NCI-H524 treated with DMSO at 0.1 percent for 48 hours (cell line): ENCODE measurements around the gene HSPA9.
"Not testable (repeated sequence)": the region's sequence is repeated elsewhere in the genome, so short reads cannot be mapped to it uniquely, and the experiment has no call there.

ENCODE experiments used
- DNase-seq: peaks from one replicate; lab custom pipeline; 2025; lab: John Stamatoyannopoulos, UW

The HSPA9 gene

DNA sequence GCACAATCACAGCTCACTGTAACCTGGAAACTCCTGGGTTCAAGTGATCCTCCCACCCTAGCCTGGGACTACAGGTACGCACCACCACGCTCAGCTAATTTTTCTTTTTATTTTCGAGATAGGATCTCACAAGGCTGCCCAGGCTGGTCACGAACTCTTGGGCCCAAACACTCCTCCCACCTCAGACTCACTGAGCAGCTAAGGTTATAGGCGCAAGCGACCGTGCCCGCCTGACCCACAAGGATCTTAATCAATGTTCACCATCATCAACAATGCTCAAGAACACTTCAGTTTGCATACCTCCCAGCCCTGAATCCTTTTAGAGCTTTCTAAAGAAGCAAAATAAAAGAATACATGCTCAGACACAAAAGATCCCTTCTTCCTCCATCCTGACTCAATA, 45.4 kb downstream of the HSPA9 start:
- DNase-seq: no peak

DNA sequence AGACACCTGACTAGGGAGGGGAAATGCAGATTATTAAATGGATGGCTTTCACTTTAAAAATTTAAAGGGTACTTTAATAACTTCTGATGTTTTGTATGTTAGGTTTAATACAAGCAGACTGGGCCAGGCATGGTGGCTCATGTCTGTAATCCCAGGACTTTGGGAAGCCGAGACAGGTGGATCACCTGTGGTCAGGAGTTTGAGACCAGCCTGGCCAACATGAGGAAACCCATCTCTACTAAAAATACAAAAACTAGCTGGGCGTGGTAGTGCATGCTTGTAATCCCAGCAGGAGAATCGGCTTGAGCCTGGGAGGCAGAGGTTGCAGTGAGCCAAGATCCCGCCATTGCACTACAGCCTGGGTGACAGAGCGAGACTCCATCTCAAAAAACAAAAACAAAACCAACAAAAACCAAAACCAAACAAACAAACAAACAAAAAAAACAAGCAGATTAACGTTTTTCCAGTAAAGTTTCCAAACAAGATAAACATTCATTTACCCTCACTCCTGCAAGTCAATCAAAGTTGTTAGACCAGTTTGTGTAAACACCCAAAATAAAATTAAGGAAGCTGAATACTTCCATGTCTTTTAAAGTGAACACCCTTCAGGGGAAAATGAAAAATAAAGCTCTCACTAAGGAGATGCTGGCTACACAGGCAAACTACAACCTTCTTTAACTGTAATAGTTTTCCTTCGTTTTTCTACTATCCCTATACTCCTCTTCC, 46.3 kb downstream of the HSPA9 start:
- DNase-seq: no peak

DNA sequence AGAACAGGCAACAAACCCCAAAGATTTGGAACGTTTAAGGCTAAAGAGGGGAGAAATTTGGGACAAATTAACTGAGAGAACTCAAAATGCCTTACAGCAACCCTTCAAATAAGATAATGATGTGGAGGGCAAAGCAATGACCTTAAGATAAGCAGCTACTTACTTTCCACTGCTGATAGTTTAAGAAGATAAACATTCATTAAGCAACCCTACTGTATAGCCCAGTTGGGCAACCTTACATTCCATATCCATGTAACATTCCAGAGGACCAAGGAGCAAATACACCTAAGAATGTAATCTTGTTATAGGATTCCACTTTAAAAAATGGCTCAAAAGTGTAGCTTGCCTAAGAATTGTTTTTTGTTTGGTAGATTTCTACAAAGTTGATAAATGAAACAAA, 47.0 kb downstream of the HSPA9 start:
- DNase-seq: no peak

DNA sequence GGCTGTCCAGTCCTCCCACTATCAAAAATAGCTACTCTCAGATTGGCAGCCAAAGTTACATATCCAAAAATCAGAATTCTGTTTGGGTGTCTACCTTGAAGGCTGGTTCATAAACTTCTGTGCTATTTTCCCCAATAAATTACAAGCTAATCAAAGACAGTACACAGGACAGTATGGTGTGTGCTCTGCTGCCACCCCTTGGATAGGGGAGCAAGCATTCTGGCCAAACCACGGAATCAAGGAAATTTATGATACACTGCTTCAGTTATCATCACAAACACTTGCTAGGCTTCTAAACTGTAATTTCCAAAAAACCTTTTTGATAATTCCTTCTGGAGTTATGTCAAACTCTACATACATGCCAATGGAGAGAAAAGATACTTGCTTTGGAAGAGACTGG, 48.0 kb downstream of the HSPA9 start:
- no peak for DNase-seq

DNA sequence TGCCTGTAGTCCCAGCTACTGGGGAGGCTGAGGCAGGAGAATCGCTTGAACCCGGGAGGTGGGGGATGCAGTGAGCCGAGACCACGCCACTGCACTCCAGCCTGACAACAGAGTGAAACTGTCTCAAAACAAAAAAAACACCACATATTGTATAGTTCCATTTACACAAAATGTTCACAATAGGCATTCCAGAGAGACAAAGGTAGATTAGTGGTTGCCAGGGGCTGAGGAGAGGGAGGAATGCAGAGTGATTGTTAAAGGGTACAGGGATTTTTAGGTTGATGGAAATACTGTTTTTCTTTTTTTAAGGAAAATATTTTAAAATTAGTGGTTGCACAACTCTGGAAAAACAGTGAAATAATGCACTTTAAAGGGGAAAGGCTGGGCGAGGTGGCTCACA, 51.8 kb downstream of the HSPA9 start:
- DNase-seq: no peak

DNA sequence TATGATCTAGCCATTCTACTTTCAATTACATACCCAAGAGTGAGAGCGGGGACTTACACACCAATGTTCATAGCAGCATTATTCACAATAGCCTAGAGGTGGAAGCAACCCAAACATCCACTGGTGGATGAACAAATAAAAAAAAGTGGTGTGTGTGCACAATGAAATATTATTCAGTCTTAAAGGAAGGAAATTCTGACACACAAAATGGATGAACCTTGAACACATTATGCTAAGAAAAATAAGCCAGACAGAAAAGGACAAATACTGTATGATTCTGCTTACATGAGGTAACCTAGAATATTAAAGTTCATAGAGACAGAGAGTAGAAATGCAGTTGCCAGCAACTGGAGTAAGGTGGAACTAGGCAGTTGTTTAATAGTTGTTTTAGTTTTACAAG, 54.2 kb downstream of the HSPA9 start:
- no peak for DNase-seq

DNA sequence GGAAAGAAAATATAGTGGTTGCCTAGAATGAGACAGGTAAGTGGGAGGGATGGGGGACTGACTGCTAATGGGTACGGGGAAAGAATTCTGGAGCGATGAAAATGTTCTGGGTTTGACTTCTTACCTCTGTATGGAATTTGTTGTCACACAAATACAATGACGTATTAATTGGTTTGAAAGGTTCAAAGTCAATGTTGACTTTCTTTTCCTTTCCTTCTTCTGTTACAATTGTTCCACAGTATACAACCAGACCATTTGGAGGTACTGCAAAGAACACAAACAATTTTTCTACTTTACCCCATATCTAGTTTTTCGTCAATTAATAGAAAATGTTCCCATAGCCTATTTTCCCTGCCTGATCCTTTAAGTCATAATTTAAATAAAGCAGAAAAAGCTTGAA, 57.8 kb downstream of the HSPA9 start:
- no peak for DNase-seq

DNA sequence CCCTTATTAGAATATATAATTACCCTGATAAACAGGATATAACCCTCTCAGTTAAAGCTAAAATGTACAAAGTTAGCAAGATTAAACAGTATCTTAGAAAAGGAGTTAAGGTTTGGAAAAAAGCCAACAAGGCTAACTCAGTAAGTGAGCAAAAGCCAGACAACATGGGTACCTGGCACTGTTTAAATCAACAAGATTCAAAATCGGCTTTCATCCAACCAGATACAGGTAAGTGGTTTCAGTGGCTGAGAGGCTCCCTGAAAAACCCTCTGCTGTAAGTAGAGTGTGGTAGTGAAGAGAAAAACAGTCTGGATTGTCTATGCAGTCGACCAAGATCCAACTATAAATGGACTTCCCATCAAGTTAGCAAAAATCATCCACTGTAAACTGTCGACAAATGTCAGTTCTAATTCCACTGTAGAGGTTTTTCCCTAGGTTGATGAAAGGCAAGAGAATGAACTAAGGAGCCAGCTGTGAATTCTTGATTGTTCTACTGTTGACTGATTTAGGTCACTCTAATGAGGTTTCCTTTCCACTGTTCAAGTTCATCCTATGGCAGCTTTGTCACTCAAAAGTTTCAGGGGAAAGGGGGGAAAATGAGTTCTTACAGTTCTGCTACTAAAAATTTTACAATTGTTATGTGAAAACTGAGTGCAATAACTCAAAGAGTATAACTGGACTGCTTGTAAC, 59.5 kb downstream of the HSPA9 start:
- DNase-seq: no peak

DNA sequence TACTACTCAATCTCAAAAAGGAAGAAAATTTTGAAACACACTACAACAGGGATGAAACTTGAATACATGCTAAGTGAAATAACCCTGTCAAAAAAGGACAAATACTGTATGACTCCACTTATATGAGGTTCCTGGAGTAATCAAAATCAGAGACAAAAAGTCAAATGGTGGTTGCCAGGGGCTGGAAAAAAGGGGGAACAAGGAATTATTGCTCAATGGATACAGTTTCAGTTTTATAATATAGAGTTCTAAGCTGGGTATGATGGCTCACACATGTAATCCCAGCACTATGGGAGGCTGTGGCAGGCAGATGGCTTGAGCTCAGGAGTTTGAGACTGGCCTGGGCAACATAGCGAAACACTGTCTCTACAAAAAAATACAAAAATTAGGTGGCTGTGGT, 61.2 kb downstream of the HSPA9 start:
- DNase-seq: no peak

DNA sequence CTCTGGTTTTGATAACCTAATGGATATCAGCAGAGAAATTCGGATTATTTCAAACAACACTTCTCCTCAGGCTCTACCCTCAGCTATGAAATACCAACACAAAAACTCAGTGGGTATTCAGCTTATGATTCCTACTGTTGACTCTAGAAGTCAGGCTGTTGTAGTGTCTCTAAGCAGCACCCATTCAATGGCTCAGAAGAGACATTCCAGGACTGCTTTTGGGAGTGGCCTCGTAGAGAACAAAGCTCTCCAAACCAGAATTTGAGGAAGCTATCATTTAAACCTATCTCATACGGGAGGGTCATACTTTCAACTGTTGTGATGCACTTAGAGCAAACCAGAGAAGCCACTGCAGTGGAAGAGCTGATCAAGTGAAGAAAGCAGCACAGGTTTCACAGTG, 66.2 kb downstream of the HSPA9 start:
- DNase-seq: no peak

DNA sequence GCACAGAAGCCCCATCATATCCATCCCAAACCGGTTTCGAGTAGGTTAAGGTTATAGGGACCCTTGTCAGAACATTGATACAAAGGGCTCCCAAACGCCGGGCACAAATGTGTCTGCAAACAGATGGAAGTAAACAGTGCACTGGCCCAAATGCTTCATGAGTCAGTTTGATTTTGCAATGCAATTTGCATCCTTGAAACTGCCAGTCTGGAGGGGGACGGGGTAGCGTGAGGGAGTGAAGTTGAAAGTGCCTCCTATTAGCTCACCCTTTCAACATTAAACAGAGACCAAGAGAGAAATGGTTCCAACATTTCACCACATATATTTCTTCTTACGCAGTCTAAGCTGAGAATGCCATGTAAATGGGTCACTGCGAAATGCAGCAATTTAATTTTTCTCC, 67.7 kb downstream of the HSPA9 start:
- not testable (repeated sequence) for DNase-seq

DNA sequence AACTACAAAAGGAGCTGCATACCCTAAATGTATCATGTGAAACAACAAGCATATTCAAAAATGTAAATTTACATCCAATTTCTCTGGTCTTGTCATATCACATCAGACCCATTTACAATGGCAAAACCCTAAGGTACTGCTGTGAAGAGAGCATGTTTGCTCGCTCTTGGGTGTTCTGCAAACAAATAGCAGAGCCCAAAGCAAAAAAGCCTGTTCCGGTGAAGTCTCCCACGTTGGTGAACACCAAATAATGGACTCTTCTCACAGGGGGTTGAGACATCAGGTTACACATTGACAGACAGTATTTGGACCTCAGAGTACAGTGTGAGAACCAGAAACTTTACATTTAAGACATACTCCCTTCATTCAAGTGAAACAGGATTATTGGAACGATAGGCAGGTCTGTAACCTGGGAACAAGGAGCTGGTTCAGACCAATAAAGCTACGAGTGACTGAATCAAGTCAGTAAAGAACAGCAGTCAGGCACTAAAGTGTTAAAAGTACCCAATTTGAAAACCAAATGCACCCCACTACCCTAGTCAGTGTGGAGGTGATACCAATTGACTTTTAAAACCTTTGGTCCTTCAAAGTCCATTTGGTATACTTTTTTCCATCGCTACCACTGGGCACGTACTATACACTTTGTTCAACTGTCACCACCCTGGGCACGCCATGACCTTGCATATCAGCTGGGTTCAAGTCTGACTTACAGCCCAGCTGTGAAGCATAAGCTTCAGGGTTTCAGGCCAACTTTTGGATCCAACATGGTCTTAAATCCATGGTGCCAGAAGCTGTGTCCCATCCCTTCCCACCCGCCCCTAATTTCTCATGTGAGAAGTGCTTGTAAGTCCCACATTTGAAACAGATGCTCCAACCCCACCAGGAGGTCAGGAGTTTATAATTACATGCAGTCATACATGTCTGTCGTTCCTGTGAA, 68.6 kb downstream of the HSPA9 start:
- DNase-seq: no peak

DNA sequence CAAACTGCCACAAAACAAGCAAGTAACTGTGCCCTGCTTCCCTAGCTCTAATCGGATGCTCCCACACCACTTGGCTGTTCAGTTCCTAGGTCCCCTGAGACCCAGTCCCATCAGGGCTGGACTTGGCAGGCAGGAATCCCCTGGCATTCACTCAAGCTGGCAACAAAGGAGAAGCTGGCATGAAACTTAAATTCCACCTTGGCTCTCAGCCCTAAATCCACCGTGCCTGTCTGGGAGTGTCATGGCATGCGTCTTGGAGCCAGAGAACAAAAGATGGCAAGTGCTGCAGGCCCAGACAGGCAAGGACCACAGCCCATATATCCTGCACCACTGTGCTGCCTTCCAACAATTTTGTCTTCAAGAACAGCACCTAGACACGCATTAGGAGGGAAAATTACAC, 70.4 kb downstream of the HSPA9 start:
- DNase-seq: no peak
